Measurements from ENCODE around the gene MYBPC1. TPM values are rescaled to one million over a fixed set of nuclear protein-coding genes. Genes with fewer than 3 reads are reported as not detected.

The MYBPC1 gene
- total and polyA plus RNA-seq, 9 of the 15 experiments (the other 6 are each of a cell fraction or from before 2014, with no cell fraction given), result not detected

DNA sequence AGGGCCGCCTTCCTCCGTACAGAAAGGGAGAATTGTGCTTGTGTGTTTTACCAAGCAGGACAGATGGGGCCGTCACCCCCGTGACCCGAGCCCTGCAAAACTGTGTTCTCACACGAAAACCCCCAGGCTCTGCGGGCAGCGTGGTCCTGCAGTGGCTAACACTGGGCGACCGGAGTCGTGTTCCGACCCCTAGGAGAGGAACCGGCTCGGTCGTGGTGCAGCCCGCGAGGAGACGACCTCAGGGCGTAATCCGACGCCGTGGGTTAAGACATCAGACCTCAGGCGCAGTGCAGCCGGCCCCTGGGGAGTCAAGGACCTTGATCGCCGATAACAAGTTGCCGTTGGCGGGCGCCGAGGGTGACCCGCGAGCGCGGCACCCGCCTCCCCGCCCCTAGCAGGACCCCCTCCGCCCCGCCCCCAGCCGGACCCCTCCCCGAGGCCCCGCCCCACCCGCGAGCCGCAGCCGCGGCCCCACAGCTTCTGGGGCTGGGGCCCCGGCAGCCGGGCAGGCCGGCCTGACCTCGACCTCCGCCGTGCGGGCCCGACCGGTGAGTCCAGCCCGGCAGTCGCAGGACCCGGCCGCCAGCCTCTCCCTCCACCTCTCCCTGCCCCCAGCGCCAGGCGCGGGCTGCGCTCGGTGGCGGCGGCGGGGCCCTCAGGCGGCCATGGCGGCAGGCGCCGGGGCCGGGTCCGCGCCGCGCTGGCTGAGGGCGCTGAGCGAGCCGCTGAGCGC lies 102.6 kb downstream of the MYBPC1 start, which contains the start of gene CHPT1 (continued):
- TF ChIP-seq REST (IDR thresholded peaks at IDR 0.05; ENCODE audit: borderline replicate concordance) (0 out of 2 replicates have a peak, but pooled peaks have one; percentile 9), REST (CRISPR knock-in tag; IDR thresholded peaks at IDR 0.05; ENCODE audit: low read depth) (0 out of 2 replicates have a peak, but pooled peaks have one; percentile 58), MBD2 (IDR thresholded peaks at IDR 0.05; ENCODE audit: borderline replicate concordance, low read depth) (peak; percentile 18; the same call in 1 of the 2 replicates), RB1 (IDR thresholded peaks at IDR 0.05; ENCODE audit: low read depth) (peak; percentile 56), BHLHE40 (IDR thresholded peaks at IDR 0.05; ENCODE audit: low read length) (peak; percentile 12; the same call in 1 of the 2 replicates), NR2C1 (IDR thresholded peaks at IDR 0.05) (no peak), NR2C1 (tag; IDR thresholded peaks at IDR 0.05) (peak; percentile 30), ZBTB5 (IDR thresholded peaks at IDR 0.05) (no peak), NFE2 (IDR thresholded peaks at IDR 0.05; ENCODE audit: low read depth) (0 out of 2 replicates have a peak, but pooled peaks have one; percentile 9), EP300 (IDR thresholded peaks at IDR 0.05; ENCODE audit: low read length) (peak; percentile 51), CBFA2T3 (IDR thresholded peaks at IDR 0.05) (no peak), CHD1 (IDR thresholded peaks at IDR 0.05; ENCODE audit: low read length) (no peak), NFIX (CRISPR knock-in tag; IDR thresholded peaks at IDR 0.05; ENCODE audit: low read depth) (no peak), MAFG (tag; conservative IDR thresholded peaks at IDR 0.05) (no peak), ZNF124 (CRISPR knock-in tag; IDR thresholded peaks at IDR 0.05) (no peak), LARP7 (IDR thresholded peaks at IDR 0.05) (no peak)
- TF ChIP-seq, protein P1, sequence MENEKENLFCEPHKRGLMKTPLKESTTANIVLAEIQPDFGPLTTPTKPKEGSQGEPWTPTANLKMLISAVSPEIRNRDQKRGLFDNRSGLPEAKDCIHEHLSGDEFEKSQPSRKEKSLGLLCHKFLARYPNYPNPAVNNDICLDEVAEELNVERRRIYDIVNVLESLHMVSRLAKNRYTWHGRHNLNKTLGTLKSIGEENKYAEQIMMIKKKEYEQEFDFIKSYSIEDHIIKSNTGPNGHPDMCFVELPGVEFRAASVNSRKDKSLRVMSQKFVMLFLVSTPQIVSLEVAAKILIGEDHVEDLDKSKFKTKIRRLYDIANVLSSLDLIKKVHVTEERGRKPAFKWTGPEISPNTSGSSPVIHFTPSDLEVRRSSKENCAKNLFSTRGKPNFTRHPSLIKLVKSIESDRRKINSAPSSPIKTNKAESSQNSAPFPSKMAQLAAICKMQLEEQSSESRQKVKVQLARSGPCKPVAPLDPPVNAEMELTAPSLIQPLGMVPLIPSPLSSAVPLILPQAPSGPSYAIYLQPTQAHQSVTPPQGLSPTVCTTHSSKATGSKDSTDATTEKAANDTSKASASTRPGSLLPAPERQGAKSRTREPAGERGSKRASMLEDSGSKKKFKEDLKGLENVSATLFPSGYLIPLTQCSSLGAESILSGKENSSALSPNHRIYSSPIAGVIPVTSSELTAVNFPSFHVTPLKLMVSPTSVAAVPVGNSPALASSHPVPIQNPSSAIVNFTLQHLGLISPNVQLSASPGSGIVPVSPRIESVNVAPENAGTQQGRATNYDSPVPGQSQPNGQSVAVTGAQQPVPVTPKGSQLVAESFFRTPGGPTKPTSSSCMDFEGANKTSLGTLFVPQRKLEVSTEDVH (IDR thresholded peaks at IDR 0.05; ENCODE audit: low read depth, partially characterized antibody), result no peak

Measured in K562 (cell line).